HG03064 (cell line): Measurements from ENCODE around the gene ADGRA3.
"Not testable (repeated sequence)": the region's sequence is repeated elsewhere in the genome, so short reads cannot be mapped to it uniquely, and the experiment has no call there.

Source experiments
- ATAC-seq: cut with Tn5 transposase; IDR thresholded peaks from one replicate; pipeline ENCODE4 v1.9.1; 2021; ENCODE audit warnings: low read depth; ENCODE audit not compliant: unreplicated experiment

ADGRA3 gene

DNA sequence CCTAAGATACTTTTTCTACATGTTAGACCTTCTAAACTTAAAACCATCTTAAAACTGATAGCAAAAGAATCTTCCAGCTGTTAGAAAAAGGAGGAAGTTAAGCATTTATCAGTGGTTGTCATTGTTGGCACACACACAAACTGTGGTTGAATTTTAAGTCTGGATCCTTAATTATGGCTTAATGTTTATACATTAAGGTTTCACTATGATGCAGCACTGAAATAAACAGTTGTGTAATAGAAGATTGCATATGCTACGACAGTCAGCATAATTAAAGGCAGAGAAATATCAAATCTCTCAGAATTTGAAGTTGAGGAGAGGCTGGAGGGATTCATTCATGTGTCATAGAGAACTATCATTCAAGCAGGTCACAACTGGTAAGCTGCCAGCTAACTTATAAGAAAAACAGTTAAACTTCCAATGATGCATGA lies 32.3 kb downstream of the ADGRA3 start:
- no peak for ATAC-seq

DNA sequence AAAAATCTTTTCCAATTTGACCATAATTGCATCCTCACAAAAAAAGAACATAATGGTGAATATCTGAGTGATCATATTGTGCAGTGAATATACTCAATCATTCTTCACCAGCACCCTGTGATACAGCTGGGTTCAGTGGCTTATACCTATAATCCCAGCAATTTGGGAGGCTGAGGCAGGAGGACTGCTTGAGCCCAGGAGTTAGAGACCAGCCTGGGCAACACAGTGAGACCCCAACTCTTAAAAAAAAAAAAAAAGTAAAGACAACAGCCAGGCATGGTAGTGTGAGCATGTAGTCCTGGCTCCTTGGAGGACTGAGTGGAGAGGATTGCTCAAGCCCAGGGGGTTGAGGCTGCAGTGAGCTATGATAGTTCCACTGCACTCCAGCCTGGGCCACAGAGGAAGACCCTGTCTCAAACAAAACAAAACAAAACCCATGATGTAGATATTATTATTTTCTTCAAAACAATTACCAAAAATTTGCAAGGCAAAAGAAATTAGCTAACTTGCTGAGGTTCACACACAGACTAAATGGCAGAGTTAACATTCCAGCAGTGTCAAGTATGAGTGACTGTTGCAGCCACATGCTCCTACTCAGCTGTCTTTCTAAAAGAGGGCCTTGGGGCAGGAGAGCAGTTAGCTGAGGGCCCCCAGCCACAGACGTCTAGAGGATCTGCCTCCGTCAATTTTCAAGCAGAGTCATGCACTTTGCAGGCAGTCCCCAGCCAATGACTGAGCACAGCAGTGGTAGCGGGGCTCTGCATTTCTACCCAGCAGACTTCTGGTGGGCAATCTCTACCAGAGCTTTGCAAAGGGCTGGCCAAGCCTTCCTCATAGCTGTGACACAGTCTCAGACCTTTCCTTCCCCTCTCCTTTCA lies 33.4 kb downstream of the ADGRA3 start:
- ATAC-seq = no peak

DNA sequence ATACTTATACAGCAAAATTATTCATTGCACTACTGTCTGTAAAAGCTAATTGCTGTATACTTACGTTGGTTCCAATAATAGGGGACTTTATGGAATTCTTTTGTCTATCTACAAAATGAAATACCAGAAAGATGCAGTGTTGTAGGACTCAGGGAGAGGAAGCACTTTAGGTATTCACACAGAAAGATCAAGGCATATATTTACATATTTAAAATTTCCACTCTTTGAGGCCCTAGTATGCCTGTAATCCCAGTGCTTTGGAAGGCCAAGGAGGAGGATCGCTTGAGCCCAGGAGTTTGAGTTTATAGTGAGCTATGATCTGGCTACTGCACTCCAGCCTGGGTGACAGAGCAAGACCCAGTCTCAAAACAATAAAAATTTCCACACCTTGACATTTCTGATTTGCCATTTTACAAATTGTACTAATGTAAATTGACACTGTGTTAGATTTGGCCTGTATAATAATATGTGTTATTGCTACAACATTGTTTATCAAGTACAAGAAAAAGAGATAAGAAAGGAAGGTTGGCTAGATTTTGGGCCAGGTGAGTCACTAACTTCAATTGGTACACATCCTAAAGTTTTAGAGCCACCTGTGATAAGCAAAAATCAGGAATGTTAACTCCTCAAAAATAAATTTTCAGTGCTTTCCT lies 35.1 kb downstream of the ADGRA3 start:
- no peak for ATAC-seq

DNA sequence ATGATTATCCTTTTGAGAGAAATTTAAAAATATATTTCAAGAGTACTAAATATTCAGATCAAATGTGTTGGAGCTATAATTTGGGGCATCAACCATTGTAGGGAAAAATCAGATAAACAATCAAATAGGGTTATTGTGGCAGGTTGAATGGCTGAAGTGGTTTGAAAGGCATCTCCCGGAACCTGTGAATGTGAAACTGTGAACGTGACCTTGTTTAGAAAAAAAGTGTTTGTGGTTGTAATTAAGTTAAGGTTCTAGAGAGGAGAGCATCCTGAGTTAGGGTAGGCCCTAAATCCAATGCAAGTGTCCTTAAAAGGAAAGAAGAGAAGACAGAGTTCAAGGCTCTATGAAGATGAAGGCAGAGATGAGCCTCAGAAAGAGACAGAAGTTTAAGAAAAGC lies 37.4 kb downstream of the ADGRA3 start:
- no peak for ATAC-seq

DNA sequence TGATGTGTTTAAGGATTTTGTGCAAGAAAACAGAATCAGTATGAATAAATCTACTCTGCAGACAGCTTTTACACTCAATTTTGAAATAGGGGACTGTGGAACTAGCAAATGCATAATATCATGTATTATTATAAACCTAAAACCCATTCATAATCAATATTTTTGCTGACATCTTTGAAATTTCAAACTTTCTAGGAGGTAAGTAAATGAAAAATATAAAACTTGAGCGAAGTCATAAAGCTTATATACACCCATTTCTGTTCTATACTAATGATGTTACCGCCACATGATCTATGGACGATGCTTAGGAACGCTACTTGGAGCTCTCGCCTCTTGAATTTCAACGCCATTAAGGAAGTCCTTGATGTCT lies 38.1 kb downstream of the ADGRA3 start:
- ATAC-seq = no peak

DNA sequence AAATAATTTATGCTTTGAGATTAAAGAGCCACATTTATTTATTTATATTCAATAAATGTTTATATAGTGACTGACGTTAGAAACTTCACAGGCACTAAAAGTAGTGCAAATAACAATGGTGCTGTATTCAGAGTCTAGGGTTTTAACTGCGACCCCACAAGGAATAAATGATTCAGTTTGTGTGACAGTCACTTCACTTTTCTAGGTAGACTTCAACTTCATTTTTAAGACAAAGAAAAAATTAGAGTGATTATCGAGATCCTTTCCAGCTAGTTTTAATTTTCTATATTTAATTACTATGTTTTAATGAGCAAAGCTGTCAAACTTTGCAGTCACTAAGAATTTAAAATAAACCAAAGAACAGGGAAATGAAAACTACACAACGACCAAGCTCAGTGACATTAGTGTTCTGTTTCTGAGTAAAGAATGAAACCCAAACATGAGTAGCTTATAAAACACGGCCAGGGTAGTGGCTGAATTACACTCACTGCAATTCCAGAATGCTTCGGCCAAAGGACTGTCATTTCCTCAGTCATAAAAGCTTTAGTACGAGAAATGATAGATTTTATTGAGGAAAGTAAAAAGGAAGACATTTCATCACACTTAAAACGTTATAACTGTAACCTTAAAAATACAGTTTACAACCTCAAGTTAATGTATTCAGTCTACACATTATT lies 38.6 kb downstream of the ADGRA3 start:
- no peak for ATAC-seq

DNA sequence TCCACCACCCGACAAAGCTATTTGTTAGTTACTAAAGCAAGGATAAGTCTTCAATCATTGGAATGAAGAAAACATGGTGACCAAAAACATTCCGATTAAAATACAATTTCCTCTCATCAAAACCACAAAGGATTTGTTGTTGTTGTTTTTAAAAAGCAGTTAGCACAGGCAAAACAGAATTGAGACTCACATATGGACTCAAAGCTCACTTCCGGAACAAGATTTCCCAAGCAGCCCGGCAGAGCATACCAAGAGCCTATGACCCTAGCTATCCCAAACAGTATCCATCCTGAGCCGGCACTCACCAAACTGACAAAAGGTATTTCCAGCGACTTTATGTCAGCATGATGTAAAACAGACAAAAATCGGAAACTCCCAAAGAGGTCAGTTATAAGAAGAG lies 39.9 kb downstream of the ADGRA3 start:
- no peak for ATAC-seq

DNA sequence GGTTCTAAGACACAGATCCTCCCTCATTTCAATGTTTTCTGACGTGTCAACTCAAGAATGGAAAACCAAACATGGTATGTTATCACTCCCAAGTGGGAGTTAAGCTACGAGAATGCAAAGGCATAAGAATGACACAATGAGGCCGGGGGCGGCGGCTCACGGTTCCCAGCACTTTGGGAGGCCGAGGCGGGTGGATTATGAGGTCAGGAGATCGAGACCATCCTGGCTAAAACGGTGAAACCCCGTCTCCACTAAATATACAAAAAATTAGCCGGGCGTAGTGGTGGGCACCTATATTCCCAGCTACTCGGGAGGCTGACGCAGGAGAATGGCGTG lies 40.6 kb downstream of the ADGRA3 start:
- ATAC-seq = not testable (repeated sequence)

DNA sequence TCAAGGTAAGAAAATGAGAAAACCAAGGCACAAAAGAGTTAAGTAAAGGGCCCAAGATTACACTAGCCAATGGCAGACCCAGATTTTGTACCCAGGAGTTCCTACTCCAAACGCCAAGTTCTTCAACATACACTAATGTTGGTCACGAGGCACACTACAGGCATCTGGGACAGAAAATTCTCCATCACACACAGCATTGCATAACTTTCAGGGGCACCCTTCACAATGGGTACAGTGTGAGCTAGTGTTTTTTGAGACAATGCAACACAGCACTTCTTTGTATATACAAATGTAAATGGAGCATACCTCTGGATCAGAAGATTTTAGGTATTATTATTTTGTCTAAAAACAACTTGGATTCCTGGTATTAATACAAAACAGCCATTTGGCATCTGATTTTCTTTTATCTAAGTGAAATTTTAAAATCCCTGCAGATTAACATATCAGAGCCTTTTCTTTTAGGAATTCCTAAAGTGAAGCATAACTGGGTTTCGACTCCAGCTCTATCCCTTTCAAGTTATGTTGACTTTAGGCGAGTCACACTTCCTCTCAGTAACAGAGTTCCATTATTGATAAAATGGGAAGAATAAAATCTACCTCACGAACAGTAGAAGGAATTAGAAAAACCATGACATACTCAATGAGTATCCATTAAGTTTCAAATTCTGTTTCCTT lies 41.1 kb downstream of the ADGRA3 start:
- ATAC-seq = no peak

DNA sequence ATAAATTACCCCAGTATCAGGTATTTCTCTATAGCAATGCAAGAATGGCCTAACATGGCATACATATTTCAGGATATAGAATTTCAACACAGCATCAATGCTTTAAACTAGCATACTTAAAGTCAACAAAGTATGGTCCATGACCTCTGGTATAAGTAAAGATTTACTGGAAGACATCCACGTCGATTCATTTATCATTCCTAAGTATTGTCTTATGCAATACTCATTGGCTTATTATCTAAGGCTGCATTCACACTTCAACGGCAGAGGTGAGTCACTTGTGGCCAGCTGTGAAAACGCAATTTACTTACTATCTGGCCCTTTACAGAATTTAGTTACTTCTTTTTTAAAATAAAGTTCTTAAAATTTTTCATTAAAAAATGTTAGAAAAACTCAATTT lies 42.6 kb downstream of the ADGRA3 start:
- ATAC-seq = no peak

DNA sequence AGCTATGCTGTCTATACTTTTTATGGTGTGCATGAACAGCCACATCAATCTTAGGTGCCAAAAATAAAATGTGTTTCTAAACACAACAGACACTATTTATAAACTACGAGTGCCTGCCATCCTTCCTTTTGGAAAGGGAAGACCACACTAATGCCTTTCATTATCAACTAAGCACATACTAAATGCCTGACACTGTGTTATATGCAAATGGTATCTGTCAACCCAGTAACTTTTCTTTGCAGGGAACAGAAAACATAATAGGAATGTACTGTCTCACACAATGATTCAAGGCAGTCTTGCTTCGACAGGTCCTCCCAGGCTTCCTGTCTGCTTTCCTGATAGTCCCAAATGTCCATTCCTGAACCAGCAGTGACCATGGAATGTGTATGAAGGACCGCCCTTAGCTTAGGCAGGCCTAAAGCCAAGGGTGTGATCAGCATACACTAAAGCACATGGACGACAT lies 43.8 kb downstream of the ADGRA3 start:
- ATAC-seq = no peak

DNA sequence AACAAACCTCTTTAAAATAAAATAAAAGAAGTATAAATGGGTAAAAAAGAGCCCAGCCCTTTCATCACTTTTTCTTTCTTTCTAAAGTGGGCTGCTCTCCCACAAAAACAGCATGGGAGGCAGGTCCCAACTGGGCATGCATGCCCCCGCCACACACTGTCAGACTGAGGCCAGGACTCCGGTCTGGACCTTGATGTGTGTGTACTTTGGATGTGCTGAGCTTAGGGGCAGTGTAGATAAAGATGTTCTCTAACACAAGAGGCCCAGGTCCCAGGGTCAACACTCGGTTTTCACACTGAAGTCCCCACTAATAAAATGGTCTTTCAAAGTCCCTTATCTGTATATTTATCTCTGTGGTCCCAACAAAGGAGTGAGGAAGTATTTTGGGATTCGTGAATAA lies 44.4 kb downstream of the ADGRA3 start:
- no peak for ATAC-seq

DNA sequence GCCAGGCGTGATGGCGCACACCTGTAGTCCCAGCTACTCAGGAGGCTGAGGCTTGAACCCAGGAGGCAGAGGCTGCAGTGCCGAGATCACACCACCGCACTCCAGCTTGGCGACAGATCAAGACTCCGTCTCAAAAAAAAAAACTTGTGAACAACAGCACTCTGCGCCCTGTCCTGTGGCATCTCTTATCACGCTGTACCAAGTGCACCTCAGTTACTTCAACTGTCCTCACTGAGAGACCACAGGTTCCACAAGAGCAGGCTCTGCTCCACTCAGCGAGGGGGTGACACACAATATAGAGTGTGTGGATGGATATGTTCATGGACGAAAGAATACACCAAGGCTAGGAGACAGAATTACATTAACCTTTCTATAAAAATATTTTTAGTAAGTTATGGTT lies 49.3 kb downstream of the ADGRA3 start:
- no peak for ATAC-seq

DNA sequence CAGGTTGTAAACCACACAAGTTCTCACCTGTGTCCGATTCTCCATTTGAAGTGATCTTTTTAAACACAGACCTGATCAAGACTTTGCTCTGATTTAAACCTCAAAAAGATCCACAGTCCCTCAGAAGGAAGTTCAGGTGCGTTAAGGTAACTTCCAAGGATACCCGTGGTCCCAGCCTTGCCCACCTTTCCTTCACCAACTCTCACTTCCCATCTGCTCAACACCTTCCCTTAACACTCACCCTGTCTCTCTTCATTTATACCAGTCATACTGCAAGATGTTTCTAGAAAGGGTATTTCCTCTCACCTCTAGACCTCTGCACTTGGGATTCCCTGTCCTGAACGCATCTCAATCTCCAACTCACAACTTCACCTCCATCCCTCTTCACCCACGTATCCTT lies 49.9 kb downstream of the ADGRA3 start:
- ATAC-seq = no peak

DNA sequence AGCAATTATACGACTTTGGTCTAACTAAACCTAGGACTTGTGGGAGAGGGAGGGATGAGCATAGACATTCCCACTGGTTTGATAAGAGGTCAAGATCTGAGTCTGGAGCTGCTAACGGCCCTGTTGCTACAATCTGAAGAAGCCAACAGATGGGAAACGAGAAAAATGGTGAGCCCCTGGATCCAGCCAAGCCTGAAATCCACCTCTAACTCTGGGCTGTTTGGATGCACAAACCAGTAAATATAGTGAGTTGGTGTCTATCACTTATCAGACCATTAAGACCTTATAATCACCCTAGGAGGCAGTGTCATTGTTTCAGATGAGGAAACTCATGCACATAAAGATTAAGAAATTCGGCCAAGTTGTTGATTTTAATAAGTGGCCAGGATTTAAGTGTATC lies 50.5 kb downstream of the ADGRA3 start:
- ATAC-seq = no peak

DNA sequence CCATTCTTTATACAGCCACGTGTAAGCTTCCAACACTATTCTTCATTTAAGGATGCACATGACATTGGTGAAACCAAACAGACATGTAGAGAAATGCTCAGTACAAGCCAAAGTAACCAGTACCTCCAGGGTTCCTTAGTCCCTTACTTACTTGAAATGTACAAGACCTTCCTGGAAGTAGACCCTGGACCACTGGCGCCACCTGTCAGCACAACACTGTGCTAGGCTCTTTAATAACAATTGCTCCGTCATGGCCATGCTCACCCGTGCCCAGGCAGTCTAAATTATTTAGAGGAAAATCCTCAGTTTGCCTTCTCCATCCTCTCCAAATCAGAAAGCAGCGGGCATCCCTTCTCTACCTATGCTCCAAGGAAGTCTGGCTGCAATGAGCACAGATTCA lies 52.7 kb downstream of the ADGRA3 start:
- ATAC-seq = no peak

DNA sequence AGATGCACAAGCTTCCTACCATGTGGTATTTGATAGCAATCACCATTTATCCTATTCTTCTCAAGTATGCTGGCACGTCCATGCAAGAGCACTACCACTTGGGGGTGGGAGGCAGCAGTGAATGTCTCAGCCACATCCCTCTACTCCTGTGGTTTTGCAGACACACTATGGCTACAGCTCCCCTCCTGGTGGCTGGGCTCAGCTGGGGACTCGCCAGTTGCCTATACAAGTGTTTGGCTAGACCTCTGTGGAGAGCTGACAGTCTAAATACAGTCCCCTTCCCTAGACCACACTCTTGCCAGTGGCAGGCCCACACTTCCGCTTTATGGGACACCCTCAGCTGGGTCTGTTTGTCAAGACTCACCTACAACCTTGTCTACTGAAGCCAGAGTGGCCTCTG lies 53.2 kb downstream of the ADGRA3 start:
- no peak for ATAC-seq

DNA sequence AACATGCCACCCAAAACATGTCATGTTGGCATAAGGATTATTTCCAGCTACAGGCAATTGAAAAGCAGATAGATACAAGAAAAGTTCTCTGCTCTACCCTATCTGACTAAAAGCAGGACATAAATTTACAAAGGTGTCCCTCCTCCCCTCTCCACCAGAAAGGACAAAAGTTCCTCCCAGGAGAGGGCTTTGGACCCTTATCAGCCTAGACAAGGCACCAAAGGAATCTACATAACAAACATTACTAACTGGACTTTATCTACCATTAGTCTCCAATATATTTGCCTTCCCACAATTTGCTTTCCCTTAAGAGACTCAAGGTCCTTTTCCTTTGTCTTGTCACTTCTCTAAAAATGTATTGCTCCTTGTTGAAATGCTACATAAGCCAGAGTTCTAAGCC lies 55.6 kb downstream of the ADGRA3 start:
- no peak for ATAC-seq

DNA sequence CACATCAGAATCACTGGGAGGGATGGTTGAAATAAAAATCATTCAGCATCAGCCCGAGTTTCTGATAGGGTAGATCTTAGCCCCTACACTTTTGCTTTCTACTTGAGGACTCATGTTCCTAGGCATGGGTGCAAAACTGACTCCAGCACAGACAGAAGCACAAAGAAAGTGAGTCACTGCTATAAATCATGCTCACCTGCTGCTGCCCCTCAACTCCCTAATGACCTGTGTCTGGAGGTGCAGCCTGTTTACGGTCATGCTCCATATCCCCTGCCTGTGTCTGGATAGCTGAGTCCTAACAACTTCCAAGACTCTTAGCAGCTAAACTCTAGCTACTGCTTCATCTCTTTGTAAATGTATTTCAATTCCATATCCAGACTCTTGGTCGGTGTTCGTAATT lies 57.8 kb downstream of the ADGRA3 start:
- no peak for ATAC-seq

DNA sequence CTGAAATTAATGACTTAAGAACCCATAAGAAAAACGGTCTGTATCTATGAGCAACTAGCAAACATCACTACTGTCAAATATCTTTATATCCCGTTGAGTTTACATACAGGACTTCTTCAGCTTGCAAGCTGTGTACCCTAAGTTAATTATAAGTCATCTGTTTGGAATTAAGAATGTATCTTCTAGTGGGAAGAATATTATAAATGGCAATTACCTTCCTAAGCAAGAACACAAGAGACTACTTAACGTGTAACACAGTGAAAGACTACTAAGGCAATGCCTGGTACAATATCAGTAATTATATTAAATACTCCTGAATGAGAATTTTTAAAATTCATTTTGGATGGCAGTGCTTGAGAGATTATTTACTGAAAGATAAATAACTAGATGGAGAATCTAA lies 58.5 kb downstream of the ADGRA3 start:
- no peak for ATAC-seq

DNA sequence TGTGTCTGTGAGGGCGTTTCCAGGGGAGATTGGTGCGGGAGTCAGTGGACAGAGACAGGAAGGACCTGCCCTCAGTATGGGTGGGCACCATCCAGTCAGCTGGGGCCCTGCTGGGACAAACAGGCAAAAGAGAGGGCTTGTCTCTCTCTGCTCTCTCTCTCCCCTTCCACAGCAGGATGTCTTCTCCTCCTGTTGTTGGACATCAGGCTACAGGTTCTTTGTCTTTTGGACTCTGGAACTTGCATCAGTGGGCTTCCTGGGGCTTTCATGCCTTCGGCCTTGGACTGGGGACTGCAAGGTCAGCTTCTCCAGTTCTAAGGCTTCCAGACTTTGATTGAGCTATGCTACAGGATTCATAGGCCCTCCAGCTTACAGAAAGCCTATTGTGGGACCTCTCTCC lies 59.6 kb downstream of the ADGRA3 start:
- no peak for ATAC-seq
